ENCODE data around the gene ABCB9. TPM values are rescaled to one million over a fixed set of nuclear protein-coding genes. Genes with fewer than 3 reads are reported as not detected.

Gene ABCB9
- total RNA-seq, 2 experiments from 2014 or later = 3.6 TPM

DNA sequence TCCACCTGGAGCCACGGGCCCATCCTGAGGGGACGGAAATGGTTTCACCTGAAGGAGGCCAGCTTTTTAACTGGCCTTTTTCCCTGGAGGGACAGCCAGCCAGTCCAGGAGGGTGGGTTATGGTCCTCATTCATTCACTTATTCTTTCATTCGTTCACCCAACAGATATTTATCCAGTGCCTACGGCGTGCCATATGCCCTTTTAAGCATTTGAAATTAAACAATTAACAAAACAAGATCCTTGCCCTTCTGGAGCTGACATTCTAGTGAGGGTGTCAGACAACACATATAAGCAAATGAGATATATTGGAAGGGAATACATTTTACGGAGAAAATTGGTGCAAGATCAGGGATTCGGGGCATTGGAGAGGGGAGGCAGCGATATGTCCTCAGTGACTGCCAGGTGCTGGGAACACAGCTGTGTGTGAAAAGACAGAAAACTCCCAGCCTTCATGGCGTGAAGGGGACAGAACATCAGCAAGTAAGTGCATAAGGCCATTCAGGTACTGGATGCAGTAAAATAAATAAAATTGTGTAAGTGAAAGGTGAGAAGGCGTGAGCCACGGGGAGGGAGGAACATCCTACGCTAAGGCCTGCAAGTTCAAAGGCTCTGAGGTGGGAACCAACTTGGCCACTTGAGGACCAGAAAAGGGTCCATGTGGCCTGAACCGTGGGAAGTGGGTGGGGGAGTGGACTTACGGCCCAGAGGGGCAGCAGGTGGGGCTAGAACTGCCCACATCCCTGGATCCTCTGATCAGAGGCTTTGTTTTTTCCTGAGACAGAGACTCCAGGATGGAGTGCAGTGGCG, 684 bp upstream of the ABCB9 start:
- Mint-ChIP-seq H3K36me3 (no peaks in the 10 kb centered on the region), H3K27ac (no peak overlapping the region), H3K4me1 (peaks cover 3% of the 10 kb centered on the region), H3K27me3 (no peaks in the 10 kb centered on the region), H3K9me3 (no peaks in the 10 kb centered on the region), H3K4me3 (peak overlapping the region; percentile 18)
- DNase-seq = no peak

DNA sequence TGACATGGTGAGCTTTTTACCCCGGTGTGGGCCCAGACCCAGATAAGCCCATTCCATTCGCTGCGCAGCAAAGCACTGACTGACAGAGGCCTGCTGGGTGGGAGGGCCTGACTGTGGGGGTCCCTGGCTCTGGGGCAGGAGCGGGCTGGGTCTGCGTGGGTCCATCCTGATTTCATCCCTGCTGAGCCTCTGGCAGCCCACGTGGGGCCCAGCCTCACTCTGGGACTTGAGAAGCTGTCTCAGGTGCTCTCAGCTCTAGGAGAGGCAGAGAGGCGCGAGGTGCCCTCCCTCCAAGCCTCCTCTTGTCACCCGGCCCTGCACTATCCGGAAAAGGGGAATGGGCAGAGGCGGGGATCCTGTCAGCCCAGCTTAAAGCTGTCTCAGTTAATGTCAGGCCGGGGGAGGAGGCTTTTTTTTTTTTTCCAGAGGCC, 927 bp downstream of the ABCB9 start:
- peak overlapping the region; percentile 65 for H3K4me3 Mint-ChIP-seq
- no peak overlapping the region for H3K27ac Mint-ChIP-seq
- H3K36me3 Mint-ChIP-seq = no peaks in the 10 kb centered on the region
- H3K27me3 Mint-ChIP-seq = no peaks in the 10 kb centered on the region
- H3K4me1 Mint-ChIP-seq = peaks cover 3% of the 10 kb centered on the region
- no peak for DNase-seq
- H3K9me3 Mint-ChIP-seq = no peaks in the 10 kb centered on the region

- H3K27me3 Mint-ChIP-seq = no peaks in the 10 kb centered on the region
- peak overlapping the region; percentile 56 for H3K4me3 Mint-ChIP-seq
- H3K4me1 Mint-ChIP-seq = peaks cover 3% of the 10 kb centered on the region
- no peaks in the 10 kb centered on the region for H3K9me3 Mint-ChIP-seq
- H3K36me3 Mint-ChIP-seq = no peaks in the 10 kb centered on the region
- no peak for DNase-seq
- H3K27ac Mint-ChIP-seq = no peak overlapping the region
These were observed 1.6 kb downstream of the ABCB9 start for GRCh38 chr12:122964439-122965257.

DNA sequence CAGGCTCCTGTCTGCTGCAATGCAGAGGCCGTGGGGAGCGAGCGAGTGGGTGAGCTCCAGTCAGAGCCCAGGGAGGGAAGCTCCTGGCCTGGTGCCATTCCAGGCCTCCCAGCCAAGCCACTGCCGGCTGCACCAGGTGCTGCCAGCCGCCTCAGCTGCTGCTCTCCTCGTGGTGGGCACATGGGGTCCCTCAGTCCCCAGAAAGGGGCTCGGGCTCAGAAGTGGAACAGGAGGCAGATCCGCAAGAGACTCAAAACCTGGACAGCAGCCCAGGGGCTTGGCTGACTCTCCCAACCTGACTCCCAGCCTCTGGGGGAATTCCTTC, 2.4 kb downstream of the ABCB9 start:
- Mint-ChIP-seq H3K27me3 (no peaks in the 10 kb centered on the region), H3K9me3 (no peaks in the 10 kb centered on the region), H3K27ac (no peak overlapping the region), H3K4me1 (peaks cover 3% of the 10 kb centered on the region), H3K4me3 (no peak overlapping the region), H3K36me3 (no peaks in the 10 kb centered on the region)
- DNase-seq = no peak

- Mint-ChIP-seq H3K27me3 (no peaks in the 10 kb centered on the region), H3K9me3 (no peaks in the 10 kb centered on the region), H3K36me3 (no peaks in the 10 kb centered on the region), H3K27ac (no peak overlapping the region), H3K4me3 (no peak overlapping the region), H3K4me1 (peaks cover 3% of the 10 kb centered on the region)
- no peak for DNase-seq
These were observed 4.5 kb downstream of the ABCB9 start for GRCh38 chr12:122961531-122962329.

GRCh38 chr12:122960193-122960569, 6.1 kb downstream of the ABCB9 start:
- DNase-seq = no peak
- Mint-ChIP-seq H3K4me1 (no peaks in the 10 kb centered on the region), H3K9me3 (no peaks in the 10 kb centered on the region), H3K27me3 (no peaks in the 10 kb centered on the region), H3K27ac (no peak overlapping the region), H3K36me3 (no peaks in the 10 kb centered on the region), H3K4me3 (no peak overlapping the region)

DNA sequence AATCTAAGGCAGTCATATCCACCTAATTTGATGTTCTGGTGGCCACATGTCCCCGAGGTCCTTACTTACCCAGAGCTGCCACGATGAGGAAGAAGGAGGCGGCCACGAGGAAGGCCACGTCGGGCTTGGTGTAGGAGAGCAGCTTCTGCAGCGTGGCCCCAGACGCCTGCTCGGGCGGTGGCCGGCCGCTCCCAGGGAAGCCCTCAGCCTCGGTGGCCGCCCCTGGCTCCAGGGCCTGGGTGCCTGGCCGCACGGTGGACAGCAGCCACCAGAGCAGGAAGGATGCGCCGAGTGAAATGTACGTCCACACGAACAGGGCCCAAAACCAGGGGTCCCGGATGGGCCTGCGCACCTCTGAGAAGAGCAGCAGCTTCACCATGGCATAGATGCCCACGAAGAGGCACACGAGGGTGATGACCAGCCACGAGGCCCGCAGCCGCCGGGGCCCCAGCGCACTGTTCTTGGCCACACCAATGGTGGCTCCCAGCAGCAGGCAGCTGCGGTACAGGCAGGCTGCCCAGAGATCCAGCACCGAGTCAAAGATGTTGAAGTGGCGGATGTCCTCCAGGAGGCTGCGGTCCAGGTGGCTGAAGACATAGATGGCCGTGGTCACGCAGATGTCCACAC, 6.6 kb downstream of the ABCB9 start:
- H3K27me3 Mint-ChIP-seq = no peaks in the 10 kb centered on the region
- no peaks in the 10 kb centered on the region for H3K4me1 Mint-ChIP-seq
- H3K36me3 Mint-ChIP-seq = no peaks in the 10 kb centered on the region
- no peak overlapping the region for H3K27ac Mint-ChIP-seq
- H3K4me3 Mint-ChIP-seq = no peak overlapping the region
- DNase-seq = no peak
- no peaks in the 10 kb centered on the region for H3K9me3 Mint-ChIP-seq

DNA sequence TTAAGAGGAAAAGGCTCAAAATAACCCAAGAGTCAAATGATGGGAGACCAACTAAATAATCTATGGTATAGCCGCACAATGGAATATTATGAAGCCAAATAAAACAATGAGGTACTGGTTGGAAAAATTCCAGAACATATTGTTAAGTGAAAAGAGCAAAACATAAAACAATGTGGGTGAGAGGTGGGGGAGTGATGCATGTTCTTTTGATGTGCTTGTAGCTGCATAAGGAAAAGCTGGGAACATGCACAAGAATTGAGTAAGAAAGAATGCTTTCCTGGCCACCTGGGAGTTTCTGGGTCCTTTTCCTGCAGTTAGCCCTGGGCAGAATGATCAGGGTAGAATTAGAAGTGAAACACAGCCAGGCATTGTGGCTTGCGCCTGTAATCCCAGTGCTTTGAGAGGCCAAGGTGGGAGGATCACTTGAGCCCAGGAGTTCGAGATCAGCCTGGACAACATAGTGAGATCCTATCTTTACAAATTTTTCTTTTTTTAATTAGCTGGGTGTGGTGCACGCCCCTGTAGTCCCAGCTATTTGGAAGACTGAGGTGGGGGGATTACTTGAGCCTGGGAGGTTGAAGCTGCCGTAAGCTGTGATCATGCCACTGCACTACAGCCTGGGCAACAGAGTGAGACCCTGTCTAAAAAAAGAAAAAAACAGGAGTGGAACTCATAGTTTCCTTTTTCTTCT, 7.9 kb downstream of the ABCB9 start:
- no peak for DNase-seq
- Mint-ChIP-seq H3K27me3 (no peaks in the 10 kb centered on the region), H3K36me3 (no peaks in the 10 kb centered on the region), H3K9me3 (no peaks in the 10 kb centered on the region), H3K4me1 (no peaks in the 10 kb centered on the region), H3K27ac (no peak overlapping the region), H3K4me3 (no peak overlapping the region)

DNA sequence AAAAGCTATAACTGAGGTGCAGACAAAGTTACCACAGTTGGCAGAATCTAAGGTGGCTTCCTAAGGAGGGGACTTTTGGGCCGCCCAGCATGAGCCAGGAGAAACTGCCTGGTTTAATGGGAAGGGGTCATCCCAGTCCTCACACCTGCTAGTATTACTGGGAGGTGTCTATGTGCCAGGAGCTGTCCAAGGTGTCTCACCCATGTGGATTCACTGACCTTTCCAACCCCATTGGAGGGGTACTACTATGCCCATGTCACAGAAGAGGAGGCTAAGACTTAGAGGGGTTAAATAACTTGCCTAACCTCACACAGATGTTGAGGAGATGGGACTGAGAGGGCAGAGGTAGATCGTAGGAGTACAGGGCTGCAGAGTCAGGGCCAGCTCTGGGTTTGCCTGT, 10.2 kb downstream of the ABCB9 start:
- Mint-ChIP-seq H3K27ac (no peak overlapping the region), H3K4me1 (peaks cover 2% of the 10 kb centered on the region), H3K4me3 (no peak overlapping the region), H3K36me3 (no peaks in the 10 kb centered on the region), H3K27me3 (no peaks in the 10 kb centered on the region), H3K9me3 (no peaks in the 10 kb centered on the region)
- DNase-seq = no peak

DNA sequence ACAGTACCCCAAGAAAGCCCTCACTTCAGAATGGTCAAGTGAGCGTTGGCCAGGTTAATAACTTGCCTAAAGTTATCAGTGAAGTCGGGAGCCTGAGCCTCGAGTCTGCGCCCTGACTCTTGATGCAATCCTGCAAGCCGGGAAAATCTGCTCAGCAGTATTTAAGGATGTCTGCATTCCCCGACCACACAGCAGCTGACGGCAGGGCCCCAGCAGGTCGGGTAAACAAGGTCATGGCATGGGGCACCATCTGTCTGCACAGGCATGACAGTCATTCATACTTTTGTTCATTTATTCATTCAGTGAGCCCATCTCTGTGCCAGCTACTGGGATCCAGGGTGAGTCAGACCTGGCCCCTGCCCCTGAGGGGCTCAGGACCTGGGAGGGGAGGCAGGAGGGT, 11.1 kb downstream of the ABCB9 start:
- Mint-ChIP-seq H3K9me3 (no peaks in the 10 kb centered on the region), H3K27ac (no peak overlapping the region)

DNA sequence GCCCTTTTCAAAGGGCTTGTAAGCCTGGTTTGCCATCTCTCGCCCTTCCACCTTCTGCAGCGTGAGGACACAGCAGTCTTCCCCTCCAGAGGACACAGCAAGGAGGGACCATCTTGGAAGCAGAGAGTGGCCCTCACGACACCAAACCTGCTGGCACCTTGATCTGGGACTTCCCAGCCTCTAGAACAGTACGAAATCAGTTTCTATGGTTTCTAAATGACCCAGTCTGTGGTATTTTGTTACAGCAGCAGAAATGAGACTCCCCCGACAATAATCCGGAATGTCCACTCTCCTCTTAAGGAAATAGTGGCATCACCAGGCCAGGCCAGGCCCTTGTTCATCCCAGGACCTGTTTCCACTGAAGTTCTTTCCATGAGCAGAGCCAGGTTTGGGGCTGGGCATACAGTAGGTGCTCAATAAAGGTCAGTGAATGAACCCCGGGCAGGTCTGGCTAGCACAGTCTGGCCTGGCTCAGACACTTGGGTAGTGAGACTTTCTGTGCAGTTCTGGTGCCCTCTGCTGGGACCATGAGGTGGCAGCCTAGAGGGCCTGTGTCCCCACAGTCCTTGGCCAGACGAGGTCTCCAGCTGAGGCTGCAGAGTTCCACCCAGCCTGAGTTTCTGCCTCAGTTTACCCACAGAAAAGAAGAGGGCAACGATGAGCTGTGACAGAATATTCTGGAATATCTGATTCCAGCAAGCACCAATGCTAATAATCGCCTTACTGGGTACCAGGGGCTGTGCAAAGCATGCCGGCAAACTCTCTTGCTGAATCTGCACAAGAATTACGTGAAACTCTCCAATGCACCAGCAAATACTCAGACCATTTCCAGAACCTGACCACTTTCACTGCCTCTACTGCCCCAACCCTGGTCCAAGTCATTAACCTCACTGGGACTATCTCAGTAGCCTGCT, 14.0 kb downstream of the ABCB9 start:
- H3K27ac Mint-ChIP-seq = no peak overlapping the region
- H3K9me3 Mint-ChIP-seq = no peaks in the 10 kb centered on the region
- no peaks in the 10 kb centered on the region for H3K27me3 Mint-ChIP-seq
- peak; percentile 69 for DNase-seq
- H3K4me1 Mint-ChIP-seq = peaks cover 8% of the 10 kb centered on the region
- H3K36me3 Mint-ChIP-seq = no peaks in the 10 kb centered on the region
- H3K4me3 Mint-ChIP-seq = no peak overlapping the region

More for the DNA sequence above, 11.1 kb downstream of the ABCB9 start:
- no peak for DNase-seq
- Mint-ChIP-seq H3K27me3 (no peaks in the 10 kb centered on the region), H3K4me1 (peaks cover 2% of the 10 kb centered on the region), H3K36me3 (no peaks in the 10 kb centered on the region), H3K4me3 (no peak overlapping the region)

DNA sequence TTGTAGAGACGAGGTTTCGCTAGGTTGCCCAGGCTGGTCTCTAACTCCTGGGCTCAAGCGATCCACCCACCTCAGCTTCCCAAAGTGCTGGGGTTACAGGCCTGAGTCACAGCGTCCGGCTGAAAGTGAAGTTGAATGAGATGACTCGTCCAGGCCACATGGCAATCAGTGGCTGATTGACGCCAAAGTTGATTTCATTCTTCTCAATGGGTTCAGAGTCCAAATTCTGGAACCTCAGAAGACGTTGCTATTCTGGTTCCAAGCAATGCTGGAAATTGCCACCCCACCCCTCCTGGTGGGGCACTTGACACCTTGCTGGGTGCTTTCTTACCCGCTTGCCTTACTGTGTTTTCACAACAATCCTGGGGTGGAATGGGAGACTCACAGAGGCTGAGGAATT, 14.9 kb downstream of the ABCB9 start:
- DNase-seq = no peak
- H3K36me3 Mint-ChIP-seq = no peaks in the 10 kb centered on the region
- H3K9me3 Mint-ChIP-seq = no peaks in the 10 kb centered on the region
- H3K4me1 Mint-ChIP-seq = peaks cover 16% of the 10 kb centered on the region
- H3K4me3 Mint-ChIP-seq = no peak overlapping the region
- no peak overlapping the region for H3K27ac Mint-ChIP-seq
- no peaks in the 10 kb centered on the region for H3K27me3 Mint-ChIP-seq

- Mint-ChIP-seq H3K36me3 (no peaks in the 10 kb centered on the region), H3K4me1 (peaks cover 20% of the 10 kb centered on the region), H3K4me3 (no peak overlapping the region), H3K9me3 (no peaks in the 10 kb centered on the region), H3K27me3 (no peaks in the 10 kb centered on the region), H3K27ac (no peak overlapping the region)
- DNase-seq = no peak
These were observed 16.2 kb downstream of the ABCB9 start for GRCh38 chr12:122949816-122950675.
